HG03469 (cell line): ENCODE measurements around the gene PELI2.

Experiments
- ATAC-seq: cut with Tn5 transposase; IDR thresholded peaks from one replicate; pipeline ENCODE4 v1.9.1; 2021; ENCODE audit warnings: mild to moderate bottlenecking, moderate library complexity, moderate number of reproducible peaks; ENCODE audit not compliant: unreplicated experiment

Gene PELI2

DNA sequence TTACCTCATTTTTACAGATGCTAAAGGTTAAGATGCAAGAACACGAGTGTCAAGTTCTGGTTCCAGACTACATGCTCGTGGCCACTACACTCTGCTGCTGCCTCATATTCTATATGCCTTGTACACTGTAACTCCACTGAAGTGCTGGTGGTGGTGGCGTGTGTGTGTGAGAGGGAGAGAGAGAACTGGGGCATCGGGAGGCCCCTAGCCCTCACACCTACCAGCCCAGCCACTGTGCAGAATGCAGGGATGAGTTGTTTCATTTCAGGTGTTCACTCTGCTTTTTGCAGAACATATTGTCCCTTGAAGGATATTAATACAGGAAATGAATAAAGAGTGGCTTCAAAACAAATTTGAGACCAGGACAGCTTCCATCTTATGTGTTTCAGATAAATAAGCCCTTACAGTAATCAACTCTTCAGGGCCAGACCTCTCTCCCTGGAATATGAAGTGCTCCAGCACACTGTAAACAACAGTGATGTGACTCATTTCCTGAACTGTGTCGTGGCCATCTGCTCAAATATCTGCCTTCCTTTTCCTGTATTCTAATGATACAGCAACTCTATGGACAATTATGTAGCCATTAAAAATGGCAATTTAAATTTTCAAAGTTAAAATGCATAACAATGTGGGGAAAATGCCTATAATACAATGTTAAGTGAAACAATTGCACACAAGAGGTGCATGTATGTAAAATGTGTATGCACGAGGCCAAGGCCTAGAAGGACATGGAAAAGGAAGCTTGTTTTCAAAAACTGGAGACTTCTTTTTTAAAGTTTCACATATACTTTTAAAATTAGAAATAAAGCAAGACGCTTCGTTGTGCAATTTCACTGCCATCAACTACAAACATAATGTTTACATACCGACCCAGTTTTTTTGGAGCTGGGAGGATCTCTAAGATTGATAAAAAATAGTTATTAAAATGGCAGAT is 215.4 kb downstream of the PELI2 start:
- no peak for ATAC-seq

DNA sequence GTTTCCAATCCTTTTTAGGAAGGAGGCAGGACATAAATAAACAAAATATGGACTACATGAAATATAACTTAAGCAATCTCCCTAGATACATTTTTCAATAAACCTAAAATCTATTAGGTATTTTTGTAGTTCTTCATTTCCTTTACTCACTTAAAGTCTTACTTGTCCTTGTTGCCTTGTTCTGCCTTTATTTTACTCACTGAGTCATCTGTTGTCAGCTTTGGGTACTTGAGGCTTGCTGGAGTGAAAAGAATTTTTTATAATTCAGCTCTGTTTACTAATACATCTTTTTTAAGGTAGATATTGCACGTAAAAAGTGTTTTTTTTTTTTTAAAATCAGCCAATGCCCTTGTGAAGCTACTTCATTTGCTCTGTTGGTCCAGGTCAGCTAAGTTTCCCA is 216.2 kb downstream of the PELI2 start:
- no peak for ATAC-seq

DNA sequence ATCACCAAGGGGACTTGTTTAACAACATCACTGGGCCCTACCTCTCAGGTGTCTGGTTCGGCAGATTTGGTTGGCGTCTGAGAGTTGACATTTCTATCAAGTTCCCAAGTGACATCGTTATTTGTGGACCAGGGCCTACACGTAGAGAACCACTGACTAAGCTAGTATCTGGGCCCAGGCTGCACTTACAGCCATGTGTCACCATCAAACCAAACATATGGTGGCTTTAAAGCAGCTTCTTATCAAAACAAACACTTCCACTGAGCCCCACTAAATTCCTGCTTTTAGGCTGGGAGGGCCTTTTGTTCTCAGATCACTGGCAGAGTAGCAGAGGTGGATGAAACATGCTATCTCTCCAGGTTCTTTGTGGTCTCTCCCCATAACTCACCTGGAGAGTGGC is 220.5 kb downstream of the PELI2 start:
- no peak for ATAC-seq

DNA sequence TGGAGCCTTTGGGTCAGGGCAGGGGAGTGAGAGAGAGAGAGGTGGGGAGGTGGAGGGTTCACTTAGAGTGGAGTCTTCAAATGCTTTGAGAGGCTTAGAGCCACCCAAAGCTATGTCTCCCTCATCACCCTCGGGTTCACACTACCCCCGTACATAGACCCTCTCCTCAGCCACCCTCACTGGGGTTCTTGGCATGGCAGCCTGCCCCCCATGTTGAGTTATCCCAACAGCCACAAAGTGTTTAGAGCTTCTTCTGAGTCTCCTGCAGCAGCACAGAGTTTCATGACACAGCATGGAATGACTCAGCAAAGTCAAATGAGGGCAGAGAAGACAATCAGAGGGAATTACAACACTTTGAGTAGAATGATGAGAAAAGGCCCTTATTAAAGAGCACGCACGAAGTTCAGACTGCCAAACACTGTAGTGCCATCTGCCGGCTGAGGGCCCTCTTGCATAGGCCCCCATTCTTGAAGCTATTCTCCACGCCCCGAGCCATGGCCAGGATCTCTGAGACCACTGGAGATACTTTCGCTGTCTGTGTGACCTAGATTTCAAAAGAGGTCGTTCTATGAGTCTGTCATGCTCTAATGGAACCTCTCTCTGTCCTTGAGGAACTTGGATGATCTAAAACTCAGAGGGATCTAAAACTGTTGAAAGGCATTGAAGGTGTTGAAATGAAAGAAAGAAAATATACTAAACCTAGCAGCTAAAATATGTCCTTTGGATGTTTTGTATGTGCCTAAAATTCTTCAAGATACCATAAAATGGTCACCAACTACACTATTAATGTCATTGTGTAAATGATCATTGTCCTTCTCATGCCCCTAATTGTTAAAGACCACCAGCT is 221.9 kb downstream of the PELI2 start:
- ATAC-seq = peak; percentile 72

DNA sequence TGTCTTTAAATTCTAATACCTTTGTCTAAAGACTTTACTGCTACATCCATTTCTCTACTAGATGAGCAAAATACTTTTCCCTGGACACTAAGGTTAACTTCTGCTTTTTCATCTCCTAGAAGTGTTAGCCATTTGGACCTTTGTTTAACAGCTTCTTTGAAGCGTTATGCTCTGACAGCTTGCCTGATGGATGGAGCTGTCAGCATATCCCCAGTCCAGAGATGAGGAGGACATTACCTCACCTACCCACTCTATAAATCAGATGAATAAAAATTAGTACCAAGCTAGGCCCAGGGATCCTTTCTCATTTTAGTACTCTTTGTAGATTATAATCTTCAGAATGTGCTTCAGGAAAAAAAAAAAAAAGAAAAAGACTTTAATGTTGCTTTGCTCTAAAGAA is 222.7 kb downstream of the PELI2 start:
- ATAC-seq = no peak

DNA sequence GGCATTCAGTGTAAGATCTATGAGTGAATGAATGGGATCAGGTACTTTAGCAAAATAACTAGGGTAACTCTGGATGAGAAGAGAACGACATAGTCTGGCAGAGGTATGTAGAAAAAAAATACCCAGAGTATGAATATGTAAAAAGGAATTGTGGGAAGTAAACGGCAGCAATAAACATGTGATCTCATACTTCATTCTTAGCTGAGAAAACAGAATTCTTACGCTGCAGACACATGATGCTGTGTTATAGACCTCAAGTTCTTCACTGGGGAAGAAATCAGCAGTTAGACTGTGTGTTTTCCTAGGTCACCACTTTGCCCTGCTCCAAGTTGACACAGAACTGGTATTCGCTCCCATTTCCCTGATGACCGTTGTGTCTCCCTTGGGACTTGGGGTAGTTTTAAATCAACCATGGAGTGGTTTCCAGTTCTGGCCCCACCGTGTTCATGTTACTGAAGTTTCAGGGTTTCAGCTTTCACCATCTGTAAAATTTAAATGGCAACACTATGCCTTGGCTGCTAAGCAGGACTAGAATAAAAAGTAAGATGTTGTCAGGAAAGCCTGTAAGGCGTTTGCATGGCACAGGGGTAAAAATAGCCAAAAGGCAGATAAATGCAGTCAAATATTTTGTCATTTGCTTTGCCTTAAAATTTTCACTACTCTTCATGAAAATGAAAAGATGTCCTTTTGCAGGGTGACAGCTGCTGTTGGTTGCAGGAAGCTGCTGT is 223.7 kb downstream of the PELI2 start:
- no peak for ATAC-seq

DNA sequence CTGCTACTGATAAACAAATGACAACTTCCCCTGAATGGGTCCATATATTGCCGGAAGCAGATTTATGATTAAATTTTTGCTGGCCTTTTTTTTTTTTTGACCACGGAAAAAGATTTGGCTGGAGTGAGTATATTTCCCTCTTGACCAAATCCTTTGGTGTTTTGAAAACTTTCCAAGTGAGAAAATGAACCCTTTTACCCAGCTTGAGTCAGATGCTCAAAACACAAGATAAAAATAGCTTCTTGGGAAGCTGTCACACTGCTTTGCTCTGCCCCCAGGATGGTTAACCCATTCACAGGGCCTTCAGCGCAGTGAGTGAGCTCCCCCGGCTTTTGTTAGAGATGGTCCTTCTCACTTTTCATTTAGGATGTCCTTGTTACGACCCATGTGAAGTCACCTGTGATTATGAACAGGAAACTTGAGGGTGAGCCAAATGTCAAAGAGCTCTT is 224.3 kb downstream of the PELI2 start:
- no peak for ATAC-seq

DNA sequence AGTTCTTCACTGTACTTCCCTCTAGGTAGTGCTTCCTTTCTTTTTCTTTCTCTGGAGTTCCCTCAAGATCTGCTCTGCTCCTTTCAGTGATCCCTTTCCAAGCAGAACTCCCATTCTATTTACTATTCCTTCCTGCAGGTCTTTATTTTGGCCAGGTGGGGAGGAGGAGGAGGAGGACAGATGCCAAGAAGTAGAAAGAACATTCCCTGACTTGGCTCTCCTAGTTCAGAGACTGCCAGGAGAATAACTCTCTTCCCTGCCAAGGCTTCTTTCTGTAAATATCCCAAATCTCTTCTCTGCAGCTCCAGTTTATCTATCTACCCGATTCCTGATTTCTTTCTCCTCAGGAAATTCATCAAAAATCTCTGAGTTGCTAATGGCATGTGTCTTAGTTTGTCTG is 231.7 kb downstream of the PELI2 start:
- no peak for ATAC-seq
